ENCODE measurements around the gene CMTM3.

DNA sequence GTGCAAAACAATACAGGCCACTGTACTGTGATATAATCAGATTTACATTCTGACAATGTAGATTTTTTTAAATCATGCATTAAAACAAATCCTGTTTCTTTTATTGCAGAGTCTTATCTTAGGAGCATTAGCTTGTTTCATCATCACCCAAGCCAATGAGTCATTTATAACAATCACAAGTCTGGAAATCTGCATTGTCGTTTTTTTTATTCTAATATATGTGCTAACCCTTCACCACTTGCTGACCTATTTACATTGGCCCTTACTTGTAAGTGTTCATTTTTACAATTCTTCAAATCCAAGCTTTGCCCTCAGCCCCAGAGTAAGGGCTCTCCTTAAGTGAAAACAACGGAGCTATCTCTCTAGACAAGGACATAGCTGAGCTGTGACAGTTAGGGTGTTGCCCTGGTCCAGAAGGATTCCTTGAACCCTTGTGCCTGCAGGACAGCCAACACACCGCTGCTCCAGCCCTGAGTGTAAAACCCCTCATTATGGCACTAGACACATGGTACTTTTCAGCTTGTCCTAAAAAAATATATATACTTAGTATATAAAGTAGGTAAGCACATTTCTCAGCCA is 34.6 kb upstream of the CMTM3 start:
- TF ChIP-seq, protein P1, sequence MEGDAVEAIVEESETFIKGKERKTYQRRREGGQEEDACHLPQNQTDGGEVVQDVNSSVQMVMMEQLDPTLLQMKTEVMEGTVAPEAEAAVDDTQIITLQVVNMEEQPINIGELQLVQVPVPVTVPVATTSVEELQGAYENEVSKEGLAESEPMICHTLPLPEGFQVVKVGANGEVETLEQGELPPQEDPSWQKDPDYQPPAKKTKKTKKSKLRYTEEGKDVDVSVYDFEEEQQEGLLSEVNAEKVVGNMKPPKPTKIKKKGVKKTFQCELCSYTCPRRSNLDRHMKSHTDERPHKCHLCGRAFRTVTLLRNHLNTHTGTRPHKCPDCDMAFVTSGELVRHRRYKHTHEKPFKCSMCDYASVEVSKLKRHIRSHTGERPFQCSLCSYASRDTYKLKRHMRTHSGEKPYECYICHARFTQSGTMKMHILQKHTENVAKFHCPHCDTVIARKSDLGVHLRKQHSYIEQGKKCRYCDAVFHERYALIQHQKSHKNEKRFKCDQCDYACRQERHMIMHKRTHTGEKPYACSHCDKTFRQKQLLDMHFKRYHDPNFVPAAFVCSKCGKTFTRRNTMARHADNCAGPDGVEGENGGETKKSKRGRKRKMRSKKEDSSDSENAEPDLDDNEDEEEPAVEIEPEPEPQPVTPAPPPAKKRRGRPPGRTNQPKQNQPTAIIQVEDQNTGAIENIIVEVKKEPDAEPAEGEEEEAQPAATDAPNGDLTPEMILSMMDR (IDR thresholded peaks at IDR 0.05) = no peak
- TF ChIP-seq EZH2 (IDR thresholded peaks at IDR 0.05) = no peak
